ENCODE measurements around the gene CCDC9.
"Not testable (repeated sequence)": the region's sequence is repeated elsewhere in the genome, so short reads cannot be mapped to it uniquely, and the experiment has no call there.

The CCDC9 gene

DNA sequence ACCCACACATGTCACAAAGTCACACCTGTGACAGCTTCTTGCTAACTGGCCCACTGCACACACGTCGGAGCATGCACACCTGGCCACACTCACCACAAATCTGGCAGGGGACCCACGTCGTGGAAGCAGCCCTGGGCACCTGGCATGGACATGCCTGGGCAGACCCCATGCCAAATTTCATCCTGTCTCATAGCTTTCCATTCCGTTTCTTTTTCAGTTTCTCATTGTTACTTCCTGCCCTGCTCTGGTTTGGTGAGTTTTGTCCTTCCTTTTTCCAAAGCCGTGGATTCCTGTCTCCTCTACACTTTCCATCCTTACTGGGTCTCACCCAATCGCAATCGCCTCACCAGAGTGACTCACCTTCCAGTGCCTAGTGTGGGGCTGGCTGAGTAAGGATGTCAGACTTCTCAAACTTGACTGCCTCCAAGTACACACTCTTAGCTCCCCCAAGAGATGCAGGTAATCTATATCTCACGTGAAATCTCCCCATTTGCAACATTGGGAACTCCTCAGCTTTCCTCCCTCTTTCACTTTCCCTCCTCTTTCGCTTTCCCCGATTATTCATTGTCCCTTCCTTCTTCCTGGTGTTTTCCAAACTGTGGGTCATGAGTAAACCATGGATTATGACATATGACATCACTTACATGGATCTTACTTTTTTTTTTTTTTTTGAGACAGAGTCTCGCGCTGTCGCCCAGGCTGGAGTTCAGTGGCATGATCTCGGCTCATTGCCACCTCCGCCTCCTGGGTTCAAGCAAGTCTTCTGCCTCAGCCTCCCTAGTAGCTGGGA, 23.7 kb upstream of the CCDC9 start:
- DNase-seq = peak; percentile 46

DNA sequence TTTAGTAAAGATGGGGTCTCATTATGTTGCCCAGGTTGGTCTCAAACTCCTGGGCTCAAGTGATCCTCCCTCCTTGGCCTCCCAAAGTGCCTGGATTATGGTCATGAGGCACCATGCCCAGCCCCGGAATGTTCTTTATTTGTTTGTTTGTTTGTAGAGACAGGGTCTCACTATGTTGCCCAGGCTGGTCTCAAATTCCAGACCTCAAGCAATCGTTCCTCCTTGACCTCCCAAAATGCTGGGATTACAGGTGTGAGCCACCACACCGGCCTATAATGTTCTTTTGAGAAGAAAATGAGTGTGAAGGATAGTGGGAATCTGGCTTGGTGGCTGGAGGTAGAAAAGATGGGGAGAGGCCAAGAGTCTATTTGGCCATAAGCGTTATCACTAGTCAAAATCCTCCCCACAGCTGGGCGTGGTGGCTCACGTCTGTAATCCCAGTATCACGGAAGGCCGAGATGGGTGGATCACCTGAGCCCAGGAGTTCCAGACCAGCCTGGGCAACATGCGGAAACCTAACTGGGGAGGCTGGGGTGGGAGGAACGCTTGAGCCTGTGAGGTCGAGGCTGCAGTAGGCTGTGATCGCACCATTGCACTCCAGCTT, 20.2 kb upstream of the CCDC9 start:
- no peak for DNase-seq

GRCh38 chr19:47239152-47239551, 17.2 kb upstream of the CCDC9 start:
- no peak for DNase-seq

GRCh38 chr19:47239610-47240296, 16.6 kb upstream of the CCDC9 start:
- peak; percentile 61 for DNase-seq

DNA sequence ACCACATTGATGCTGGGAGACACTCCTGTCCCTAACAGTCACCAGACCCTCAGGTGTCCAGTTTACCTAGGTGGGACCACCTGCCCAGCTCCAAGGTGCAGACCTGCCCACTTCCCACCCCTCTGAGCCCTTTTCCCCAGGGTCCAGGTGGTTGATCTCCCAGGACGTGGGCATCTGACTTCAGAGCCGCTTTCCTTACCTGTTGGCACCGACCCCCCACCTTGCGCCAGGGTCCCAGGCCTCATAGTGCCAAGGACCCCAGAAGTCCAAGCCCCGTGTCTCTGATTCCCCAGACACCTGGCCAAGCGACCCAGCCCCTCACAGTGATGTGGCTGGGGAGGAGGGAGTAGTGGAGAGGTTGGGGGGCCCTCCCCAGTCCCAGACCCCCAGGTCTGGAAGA, 15.8 kb upstream of the CCDC9 start:
- DNase-seq = no peak

DNA sequence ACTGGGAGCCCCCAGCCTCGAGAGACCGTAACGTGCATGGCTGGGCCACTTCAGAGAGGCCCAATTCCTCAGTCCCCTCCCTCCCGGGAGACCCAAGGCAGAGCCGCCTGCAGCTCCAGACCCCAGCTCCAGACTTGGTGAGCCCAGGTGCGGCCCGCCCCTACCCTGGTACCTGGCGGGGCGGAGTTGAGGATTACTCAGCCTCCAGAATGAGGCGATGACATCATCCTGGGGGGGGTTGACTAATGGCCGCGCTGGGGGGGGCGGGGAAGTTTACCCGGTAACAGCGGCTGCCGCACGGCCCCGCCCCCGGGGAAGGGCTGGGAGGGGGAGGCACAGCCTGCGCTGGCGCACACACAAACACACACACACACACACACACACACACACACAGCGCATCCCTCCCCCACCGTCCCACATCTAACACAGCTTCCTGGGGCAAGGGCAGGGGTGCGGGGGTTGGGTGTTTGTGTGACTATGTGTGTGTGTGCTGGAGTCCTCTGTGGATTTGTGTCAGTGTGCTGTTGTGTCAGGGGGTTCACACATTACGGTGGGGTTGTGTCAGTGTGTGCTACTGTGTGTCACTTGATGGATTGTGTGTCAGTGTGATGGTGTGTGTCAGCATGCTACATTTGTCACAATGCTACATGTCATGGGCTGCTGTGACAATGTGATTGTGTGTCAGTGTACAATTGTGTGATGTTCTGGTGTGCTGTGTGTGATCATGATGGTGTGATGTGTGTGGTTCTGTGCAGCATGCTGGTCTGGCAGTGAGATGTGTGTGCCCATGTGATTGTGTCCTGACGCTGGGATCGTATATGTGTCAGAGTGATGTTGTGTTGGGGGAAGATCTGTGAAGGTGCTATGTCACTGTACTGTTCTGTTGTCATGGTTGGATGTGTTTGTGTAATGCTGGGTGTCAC, 15.1 kb upstream of the CCDC9 start:
- peak; percentile 87 for DNase-seq

- no peak for DNase-seq
These were observed 14.3 kb upstream of the CCDC9 start for GRCh38 chr19:47241919-47242577.

GRCh38 chr19:47243364-47243775, 13.0 kb upstream of the CCDC9 start:
- no peak for DNase-seq

- DNase-seq = peak; percentile 93
These were observed 12.4 kb upstream of the CCDC9 start for GRCh38 chr19:47243776-47244547.

DNA sequence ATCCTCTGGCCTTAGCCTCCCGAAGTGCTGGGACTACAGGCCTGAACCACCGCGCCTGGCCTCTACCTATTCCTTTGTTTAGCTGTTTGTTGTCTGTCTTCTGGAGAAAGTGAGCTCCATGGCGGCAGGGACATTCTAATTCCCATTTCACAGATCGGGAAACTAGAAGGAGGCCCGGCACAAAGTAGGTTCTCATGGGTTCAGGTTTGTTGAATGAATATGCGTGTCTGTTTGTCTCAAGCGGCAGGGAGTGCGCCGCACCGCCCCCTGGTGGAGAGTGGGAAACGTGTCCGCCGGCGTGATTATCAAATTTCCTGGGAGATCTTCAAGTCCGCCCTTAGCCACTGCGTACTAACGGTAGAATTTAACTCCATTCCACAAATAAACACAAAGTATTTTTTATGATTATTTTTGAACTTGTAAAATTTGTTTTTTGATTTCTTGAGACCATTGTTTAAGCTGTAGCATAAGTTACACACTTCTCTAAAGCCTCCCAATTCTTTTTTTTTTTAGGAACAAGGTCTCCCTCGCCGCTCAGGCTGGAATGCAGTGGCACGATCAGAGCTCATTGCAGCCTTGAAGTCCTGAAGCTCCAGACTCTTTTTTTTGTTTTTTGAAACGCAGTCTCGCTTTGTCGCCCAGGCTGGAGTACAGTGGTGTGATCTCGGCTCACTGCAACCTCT, 8.9 kb upstream of the CCDC9 start:
- DNase-seq = peak; percentile 88

DNA sequence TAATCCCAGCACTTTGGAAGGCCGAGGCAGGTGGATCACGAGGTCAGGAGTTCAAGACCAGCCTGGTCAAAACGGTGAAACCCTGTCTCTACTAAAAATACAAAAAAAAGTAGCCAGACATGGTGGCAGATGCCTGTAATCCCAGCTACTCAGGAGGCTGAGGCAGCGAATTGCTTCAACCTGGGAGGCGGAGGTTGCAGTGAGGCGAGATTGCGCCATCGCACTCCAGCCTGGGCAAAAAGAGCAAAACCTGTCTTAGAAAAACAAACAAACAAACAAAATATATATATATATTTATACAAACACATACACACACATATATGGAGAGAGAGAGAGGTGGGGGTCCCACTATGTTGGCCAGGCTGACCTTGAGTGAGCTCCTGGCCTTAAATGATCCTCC, 3.3 kb upstream of the CCDC9 start:
- not testable (repeated sequence) for DNase-seq

DNA sequence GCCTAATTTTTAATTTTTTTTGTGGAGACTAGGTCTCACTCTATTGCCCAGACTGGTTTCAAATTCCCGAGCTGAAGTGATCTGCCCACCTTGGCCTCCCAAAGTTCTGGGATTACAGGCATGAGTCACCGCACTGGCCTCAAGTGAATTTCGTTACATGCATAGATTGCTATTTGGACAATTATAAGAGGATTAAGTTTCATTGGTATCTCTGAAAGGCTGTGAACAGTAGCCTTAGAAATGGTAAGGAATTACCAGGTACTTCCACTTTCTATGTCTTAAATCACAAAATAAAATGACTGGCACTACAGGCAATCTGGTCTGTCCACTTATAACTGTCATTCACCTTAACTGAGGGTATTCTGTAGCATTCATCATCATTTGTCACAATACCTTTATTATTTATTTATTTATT, 2.9 kb upstream of the CCDC9 start:
- DNase-seq = no peak

DNA sequence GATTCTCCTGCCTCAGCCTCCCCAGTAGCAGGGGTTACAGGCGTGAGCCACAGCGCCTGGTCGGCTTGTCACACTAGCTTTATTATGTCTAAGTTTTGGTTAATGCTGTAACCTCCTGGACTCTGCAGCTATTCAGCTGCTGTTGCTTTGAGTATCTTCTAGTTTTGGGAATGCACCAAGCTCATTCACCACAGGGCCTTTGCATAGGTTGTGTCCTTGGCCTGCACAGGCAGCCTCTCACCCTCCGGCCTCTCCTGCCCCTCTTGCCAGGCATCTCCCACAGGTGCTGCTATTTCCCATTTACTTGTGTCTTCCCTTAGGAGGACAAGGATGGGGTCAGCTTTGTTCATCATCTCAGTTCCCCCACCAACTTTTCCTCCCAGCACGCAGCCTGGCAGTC, 2.4 kb upstream of the CCDC9 start:
- no peak for DNase-seq

DNA sequence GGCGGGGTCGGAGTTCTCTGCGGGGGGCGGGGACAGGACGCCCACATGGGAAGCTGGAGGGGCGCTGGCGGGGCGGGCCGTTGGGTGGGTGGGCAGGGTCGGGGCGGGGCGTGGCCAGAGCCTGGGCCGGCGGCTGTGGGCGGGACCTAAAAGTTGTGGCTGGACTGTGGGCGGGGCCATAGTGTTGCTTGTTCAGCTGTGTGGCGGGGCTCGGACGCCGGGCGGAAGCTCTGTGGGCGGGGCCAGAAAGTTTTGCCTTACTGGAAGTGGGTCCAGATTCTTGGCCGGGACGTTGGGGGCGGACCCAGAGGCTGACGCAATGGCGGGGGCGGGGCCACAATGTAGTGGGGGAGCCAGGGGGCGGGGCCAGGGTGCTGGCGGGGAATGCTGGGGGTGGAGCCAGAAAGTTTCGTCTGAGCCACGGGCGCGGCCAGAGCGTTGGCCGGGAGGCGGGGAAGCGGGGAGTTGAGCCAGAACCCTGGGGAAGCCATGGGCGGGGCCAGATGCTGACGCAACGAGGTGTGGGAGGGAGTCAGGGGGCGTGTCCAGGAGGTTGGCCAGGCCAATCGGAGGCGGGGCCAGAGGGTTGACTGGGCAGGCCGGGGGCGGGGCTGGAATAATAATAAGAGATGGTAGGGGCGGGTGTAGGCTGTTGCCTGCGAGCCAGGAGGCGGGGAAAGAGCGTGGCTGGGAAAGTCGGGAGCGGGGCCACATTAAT, 527 bp downstream of the CCDC9 start:
- DNase-seq = peak; percentile 100

- DNase-seq = no peak
These were observed 1.3 kb downstream of the CCDC9 start for GRCh38 chr19:47257411-47258169.

- DNase-seq = no peak
These were observed 2.1 kb downstream of the CCDC9 start for GRCh38 chr19:47258434-47258833.

- DNase-seq = no peak
These were observed 2.7 kb downstream of the CCDC9 start for GRCh38 chr19:47258895-47259555.

- no peak for DNase-seq
These were observed 4.2 kb downstream of the CCDC9 start for GRCh38 chr19:47260476-47260875.

Measured in stimulated activated CD4-positive, alpha-beta T cell treated with anti-CD3 and anti-CD28 coated beads, Interleukin-15, amount 100 ng/mL, for 24 hours (primary cell).